ENCODE results near the gene ZNF385D.

Gene ZNF385D, protein sequence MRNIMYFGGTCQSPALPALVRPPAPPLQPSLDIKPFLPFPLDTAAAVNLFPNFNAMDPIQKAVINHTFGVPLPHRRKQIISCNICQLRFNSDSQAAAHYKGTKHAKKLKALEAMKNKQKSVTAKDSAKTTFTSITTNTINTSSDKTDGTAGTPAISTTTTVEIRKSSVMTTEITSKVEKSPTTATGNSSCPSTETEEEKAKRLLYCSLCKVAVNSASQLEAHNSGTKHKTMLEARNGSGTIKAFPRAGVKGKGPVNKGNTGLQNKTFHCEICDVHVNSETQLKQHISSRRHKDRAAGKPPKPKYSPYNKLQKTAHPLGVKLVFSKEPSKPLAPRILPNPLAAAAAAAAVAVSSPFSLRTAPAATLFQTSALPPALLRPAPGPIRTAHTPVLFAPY

DNA sequence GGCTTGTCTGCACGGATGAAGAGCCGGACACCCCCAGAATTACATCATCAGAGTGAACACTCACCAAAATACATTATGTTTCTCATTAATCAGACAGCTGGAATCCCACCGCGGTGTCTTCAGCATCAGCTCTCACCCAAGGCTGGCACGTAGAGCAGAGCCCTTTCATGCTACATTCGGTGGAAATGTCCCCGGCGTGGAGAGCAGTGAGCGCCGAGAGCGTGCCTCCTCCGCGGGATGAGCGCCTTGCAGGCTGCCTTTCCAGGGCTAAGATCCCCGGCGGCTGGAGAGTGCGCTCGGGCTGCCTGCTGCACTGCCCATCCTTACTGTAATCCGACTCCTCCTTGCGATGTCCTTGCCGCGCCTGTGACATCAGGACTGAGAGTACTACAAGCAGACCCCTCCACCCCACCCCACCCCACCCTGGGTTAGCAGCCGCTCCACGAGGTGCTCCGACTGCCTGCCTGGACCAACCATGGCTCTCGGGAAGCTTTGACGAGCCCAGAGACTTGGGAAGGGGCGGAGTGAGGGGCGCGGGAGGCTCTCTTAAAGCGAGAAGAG, at the start of gene ZNF385D:
TSS of gene ZNF385D (minus strand) at position 380 of the 561 bp plus-strand sequence. CDS start at position 86, 294 bp downstream.
- peak; percentile 93 for ATAC-seq
- no peak for TF ChIP-seq ZC3H10 (CRISPR knock-in tag; IDR thresholded peaks at IDR 0.05)
- TF ChIP-seq CSDC2 (CRISPR knock-in tag; IDR thresholded peaks at IDR 0.05), result 0 out of 2 replicates have a peak, but pooled peaks have one; percentile 6

DNA sequence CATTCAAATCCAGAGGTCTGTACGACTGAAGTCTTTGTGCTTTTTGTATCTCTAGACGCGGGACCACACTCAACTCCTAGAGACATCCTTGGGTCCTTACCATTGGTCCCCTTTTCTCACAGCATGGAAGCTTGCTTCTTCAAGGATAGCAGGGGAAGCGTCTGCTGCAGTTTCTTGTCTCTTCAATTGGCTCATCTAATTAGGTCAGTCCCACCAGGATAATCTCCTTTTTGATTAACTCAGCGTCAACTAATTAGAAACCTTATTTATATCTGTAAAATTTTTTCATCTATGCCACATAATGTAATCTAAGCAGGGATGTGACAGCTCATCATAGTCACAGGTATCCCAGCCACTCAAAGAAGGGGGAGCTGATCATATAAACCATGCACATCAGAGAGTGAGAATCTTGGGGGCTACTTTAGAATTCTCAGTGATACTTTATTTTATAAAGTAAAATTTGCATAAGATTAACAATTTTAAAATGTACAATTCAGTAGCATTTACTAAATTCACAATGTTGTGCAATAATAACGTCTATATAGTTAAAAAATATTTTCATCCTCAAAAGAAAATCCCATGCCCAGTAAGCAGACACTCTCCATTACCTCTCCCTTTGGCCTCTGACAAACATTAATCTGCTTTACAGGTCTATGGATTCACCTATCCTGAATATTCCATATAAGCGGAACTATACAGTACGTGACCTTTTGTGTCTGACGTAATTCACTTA, 47.5 kb upstream of the ZNF385D start:
- TF ChIP-seq PPARA (CRISPR knock-in tag; IDR thresholded peaks at IDR 0.05; ENCODE audit: borderline replicate concordance), result no peak
- no peak for TF ChIP-seq ZFP30 (CRISPR knock-in tag; IDR thresholded peaks at IDR 0.05)
- TF ChIP-seq, protein P1, sequence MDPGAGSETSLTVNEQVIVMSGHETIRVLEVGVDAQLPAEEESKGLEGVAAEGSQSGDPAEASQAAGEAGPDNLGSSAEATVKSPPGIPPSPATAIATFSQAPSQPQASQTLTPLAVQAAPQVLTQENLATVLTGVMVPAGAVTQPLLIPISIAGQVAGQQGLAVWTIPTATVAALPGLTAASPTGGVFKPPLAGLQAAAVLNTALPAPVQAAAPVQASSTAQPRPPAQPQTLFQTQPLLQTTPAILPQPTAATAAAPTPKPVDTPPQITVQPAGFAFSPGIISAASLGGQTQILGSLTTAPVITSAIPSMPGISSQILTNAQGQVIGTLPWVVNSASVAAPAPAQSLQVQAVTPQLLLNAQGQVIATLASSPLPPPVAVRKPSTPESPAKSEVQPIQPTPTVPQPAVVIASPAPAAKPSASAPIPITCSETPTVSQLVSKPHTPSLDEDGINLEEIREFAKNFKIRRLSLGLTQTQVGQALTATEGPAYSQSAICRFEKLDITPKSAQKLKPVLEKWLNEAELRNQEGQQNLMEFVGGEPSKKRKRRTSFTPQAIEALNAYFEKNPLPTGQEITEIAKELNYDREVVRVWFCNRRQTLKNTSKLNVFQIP (CRISPR knock-in tag; IDR thresholded peaks at IDR 0.05; ENCODE audit: borderline replicate concordance, low read depth), result no peak
- no peak for TF ChIP-seq ZFP3 (CRISPR knock-in tag; IDR thresholded peaks at IDR 0.05)
- no peak for TF ChIP-seq ISL1 (CRISPR knock-in tag; IDR thresholded peaks at IDR 0.05)
- TF ChIP-seq, protein P2, sequence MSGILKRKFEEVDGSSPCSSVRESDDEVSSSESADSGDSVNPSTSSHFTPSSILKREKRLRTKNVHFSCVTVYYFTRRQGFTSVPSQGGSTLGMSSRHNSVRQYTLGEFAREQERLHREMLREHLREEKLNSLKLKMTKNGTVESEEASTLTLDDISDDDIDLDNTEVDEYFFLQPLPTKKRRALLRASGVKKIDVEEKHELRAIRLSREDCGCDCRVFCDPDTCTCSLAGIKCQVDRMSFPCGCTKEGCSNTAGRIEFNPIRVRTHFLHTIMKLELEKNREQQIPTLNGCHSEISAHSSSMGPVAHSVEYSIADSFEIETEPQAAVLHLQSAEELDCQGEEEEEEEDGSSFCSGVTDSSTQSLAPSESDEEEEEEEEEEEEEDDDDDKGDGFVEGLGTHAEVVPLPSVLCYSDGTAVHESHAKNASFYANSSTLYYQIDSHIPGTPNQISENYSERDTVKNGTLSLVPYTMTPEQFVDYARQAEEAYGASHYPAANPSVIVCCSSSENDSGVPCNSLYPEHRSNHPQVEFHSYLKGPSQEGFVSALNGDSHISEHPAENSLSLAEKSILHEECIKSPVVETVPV (CRISPR knock-in tag; IDR thresholded peaks at IDR 0.05), result no peak
- TF ChIP-seq, protein P3, sequence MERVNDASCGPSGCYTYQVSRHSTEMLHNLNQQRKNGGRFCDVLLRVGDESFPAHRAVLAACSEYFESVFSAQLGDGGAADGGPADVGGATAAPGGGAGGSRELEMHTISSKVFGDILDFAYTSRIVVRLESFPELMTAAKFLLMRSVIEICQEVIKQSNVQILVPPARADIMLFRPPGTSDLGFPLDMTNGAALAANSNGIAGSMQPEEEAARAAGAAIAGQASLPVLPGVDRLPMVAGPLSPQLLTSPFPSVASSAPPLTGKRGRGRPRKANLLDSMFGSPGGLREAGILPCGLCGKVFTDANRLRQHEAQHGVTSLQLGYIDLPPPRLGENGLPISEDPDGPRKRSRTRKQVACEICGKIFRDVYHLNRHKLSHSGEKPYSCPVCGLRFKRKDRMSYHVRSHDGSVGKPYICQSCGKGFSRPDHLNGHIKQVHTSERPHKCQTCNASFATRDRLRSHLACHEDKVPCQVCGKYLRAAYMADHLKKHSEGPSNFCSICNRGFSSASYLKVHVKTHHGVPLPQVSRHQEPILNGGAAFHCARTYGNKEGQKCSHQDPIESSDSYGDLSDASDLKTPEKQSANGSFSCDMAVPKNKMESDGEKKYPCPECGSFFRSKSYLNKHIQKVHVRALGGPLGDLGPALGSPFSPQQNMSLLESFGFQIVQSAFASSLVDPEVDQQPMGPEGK (CRISPR knock-in tag; IDR thresholded peaks at IDR 0.05; ENCODE audit: borderline replicate concordance), result no peak
- no peak for TF ChIP-seq TCF4 (CRISPR knock-in tag; IDR thresholded peaks at IDR 0.05; ENCODE audit: borderline replicate concordance)
- no peak for TF ChIP-seq TOX (CRISPR knock-in tag; IDR thresholded peaks at IDR 0.05; ENCODE audit: borderline replicate concordance)
- ATAC-seq, result no peak

DNA sequence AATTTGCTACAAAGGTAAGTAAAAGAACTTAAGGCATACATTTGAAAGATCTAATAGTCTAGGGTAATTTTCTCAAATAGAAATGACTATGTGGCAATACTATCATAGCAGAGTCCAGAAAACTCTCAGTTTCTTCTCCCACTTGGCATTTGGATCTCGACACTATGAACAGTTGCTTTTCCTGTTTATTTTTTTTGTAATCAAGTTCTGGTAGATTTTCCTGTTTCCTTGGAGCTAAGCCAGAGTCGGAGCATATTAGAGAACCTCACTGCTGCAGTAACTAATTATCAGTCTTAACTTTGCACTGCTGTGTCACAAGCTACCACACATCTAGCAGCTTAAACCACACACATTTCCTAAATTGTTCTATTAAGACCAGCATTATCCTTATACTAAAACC, 44.9 kb upstream of the ZNF385D start:
- TF ChIP-seq ZFP30 (CRISPR knock-in tag; IDR thresholded peaks at IDR 0.05), result no peak
- TF ChIP-seq ZFP3 (CRISPR knock-in tag; IDR thresholded peaks at IDR 0.05), result no peak
- no peak for ATAC-seq

DNA sequence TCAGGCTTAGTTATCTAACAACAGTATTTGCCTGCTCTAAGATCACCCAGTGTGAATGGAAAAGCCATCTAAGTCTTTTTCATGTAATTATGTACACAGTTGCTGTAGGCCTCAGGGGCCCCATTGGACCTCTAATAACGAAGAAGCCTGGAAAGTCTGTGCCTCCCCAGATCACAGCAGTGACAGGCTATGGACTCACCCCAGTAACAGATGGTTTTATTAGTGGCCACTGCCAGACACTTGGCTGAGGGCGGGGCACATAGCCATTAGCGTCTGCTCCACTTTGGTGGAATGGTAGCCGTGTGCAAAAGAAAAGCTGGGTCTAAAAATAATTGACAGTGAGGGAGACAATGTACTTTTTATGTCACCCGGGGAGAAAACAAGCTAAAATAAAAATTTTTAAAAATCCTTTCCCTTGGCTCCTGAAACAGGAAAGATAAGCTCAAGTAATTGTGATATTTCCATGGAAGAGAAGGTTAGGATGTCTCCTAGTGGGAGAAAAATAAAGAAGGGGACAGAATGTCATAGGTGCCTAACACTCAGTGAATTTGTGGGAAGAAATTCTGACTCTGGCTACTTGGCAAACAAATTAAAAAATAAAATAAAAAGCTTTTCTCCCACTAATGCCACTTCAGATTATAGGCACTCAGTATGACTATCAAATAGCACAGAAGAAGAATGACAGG, 44.3 kb upstream of the ZNF385D start:
- no peak; the same call in 2 of the 3 replicates for ATAC-seq
- TF ChIP-seq ZFP30 (CRISPR knock-in tag; IDR thresholded peaks at IDR 0.05) (no peak), TCF4 (CRISPR knock-in tag; IDR thresholded peaks at IDR 0.05; ENCODE audit: borderline replicate concordance) (no peak), ISL1 (CRISPR knock-in tag; IDR thresholded peaks at IDR 0.05) (no peak), CSDC2 (CRISPR knock-in tag; IDR thresholded peaks at IDR 0.05) (no peak), OSR1 (CRISPR knock-in tag; IDR thresholded peaks at IDR 0.05) (no peak), SNAI2 (CRISPR knock-in tag; IDR thresholded peaks at IDR 0.05) (no peak), ZNF8 (CRISPR knock-in tag; IDR thresholded peaks at IDR 0.05) (no peak), RARB (CRISPR knock-in tag; IDR thresholded peaks at IDR 0.05) (no peak), ZNF70 (CRISPR knock-in tag; IDR thresholded peaks at IDR 0.05) (no peak), ESRRG (CRISPR knock-in tag; IDR thresholded peaks at IDR 0.05) (no peak)
- TF ChIP-seq, protein P3 (CRISPR knock-in tag; IDR thresholded peaks at IDR 0.05; ENCODE audit: borderline replicate concordance), result no peak
- TF ChIP-seq, protein P1 (CRISPR knock-in tag; IDR thresholded peaks at IDR 0.05; ENCODE audit: borderline replicate concordance, low read depth), result no peak
- TF ChIP-seq, protein P4, sequence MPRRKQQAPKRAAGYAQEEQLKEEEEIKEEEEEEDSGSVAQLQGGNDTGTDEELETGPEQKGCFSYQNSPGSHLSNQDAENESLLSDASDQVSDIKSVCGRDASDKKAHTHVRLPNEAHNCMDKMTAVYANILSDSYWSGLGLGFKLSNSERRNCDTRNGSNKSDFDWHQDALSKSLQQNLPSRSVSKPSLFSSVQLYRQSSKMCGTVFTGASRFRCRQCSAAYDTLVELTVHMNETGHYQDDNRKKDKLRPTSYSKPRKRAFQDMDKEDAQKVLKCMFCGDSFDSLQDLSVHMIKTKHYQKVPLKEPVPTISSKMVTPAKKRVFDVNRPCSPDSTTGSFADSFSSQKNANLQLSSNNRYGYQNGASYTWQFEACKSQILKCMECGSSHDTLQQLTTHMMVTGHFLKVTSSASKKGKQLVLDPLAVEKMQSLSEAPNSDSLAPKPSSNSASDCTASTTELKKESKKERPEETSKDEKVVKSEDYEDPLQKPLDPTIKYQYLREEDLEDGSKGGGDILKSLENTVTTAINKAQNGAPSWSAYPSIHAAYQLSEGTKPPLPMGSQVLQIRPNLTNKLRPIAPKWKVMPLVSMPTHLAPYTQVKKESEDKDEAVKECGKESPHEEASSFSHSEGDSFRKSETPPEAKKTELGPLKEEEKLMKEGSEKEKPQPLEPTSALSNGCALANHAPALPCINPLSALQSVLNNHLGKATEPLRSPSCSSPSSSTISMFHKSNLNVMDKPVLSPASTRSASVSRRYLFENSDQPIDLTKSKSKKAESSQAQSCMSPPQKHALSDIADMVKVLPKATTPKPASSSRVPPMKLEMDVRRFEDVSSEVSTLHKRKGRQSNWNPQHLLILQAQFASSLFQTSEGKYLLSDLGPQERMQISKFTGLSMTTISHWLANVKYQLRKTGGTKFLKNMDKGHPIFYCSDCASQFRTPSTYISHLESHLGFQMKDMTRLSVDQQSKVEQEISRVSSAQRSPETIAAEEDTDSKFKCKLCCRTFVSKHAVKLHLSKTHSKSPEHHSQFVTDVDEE (CRISPR knock-in tag; IDR thresholded peaks at IDR 0.05), result no peak
- TF ChIP-seq, protein P5, sequence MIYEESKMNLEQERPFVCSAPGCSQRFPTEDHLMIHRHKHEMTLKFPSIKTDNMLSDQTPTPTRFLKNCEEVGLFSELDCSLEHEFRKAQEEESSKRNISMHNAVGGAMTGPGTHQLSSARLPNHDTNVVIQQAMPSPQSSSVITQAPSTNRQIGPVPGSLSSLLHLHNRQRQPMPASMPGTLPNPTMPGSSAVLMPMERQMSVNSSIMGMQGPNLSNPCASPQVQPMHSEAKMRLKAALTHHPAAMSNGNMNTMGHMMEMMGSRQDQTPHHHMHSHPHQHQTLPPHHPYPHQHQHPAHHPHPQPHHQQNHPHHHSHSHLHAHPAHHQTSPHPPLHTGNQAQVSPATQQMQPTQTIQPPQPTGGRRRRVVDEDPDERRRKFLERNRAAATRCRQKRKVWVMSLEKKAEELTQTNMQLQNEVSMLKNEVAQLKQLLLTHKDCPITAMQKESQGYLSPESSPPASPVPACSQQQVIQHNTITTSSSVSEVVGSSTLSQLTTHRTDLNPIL (CRISPR knock-in tag; IDR thresholded peaks at IDR 0.05; ENCODE audit: low read depth), result no peak

Measured in SK-N-SH treated with all-trans-retinoic acid at 6 μM for 48 hours (cell line).